Measurements from ENCODE around the gene GPS1. TPM values are rescaled to one million over a fixed set of nuclear protein-coding genes. Genes with fewer than 3 reads are reported as not detected.

GPS1 gene
- total and polyA plus RNA-seq, 2 experiments from 2014 or later, result 136 to 242 TPM

DNA sequence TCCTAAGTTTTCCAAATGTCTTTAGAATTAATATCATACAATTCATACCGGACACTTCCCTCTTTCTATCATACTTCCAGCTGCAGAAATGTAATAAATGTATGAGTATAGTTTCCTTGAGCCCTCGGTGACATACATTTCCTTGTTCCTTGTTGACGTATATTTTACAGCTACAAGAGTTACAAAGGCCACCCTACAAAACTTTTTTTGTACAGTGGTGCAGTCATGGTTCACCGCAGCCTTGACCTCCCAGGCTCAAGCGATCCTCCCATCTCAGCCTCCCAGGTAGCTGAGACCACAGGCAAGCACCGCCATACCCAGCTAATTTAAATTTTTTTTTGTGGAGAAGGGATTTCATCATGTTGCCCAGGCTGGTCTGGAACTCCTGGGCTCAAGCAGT lies 21.1 kb downstream of the GPS1 start:
- Histone ChIP-seq H3F3A (replicated peaks; ENCODE audit: low read depth) (peaks cover 11% of the 10 kb centered on the region), H3K36me3 (ENCODE audit: insufficient read depth) (no peaks in the 10 kb centered on the region), H4K20me1 (replicated peaks; ENCODE audit: insufficient read depth) (peaks cover 3% of the 10 kb centered on the region; the same call in 1 of the 2 replicates), H3K27ac (ENCODE audit: low read depth) (no peak overlapping the region), H3K4me3 (no peak overlapping the region), H3K79me2 (replicated peaks; ENCODE audit: insufficient read depth) (no peaks in the 10 kb centered on the region), H3K9me2 (ENCODE audit: insufficient read depth) (no peaks in the 10 kb centered on the region), H2AFZ (no peak overlapping the region), H3K4me1 (ENCODE audit: insufficient read depth) (no peaks in the 10 kb centered on the region), H3K27me3 (ENCODE audit: insufficient read depth) (no peaks in the 10 kb centered on the region; the same call in 1 of the 2 replicates), H3K4me2 (no peak overlapping the region)
- Mint-ChIP-seq H3K4me1 (no peaks in the 10 kb centered on the region), H3K9me3 (no peaks in the 10 kb centered on the region; the same call in 1 of the 3 replicates), H3K4me3 (no peak overlapping the region), H3K36me3 (ENCODE audit: low read depth) (peaks cover 2% of the 10 kb centered on the region; the same call in 1 of the 3 replicates), H3K27ac (no peak overlapping the region), H3K27me3 (ENCODE audit: insufficient read depth, low read depth, poor library complexity) (peaks cover 18% of the 10 kb centered on the region)
- DNase-seq (ENCODE audit: low spot score) (no peak), ATAC-seq (no peak)
- no peak for TF ChIP-seq EZH2 (IDR thresholded peaks at IDR 0.05; ENCODE audit: low read depth, unreplicated experiment)
- TF ChIP-seq EZH2phosphoT487 (IDR thresholded peaks at IDR 0.05; ENCODE audit: unreplicated experiment), result no peak
- TF ChIP-seq, protein P1, sequence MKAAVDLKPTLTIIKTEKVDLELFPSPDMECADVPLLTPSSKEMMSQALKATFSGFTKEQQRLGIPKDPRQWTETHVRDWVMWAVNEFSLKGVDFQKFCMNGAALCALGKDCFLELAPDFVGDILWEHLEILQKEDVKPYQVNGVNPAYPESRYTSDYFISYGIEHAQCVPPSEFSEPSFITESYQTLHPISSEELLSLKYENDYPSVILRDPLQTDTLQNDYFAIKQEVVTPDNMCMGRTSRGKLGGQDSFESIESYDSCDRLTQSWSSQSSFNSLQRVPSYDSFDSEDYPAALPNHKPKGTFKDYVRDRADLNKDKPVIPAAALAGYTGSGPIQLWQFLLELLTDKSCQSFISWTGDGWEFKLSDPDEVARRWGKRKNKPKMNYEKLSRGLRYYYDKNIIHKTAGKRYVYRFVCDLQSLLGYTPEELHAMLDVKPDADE (IDR thresholded peaks at IDR 0.05), result no peak

DNA sequence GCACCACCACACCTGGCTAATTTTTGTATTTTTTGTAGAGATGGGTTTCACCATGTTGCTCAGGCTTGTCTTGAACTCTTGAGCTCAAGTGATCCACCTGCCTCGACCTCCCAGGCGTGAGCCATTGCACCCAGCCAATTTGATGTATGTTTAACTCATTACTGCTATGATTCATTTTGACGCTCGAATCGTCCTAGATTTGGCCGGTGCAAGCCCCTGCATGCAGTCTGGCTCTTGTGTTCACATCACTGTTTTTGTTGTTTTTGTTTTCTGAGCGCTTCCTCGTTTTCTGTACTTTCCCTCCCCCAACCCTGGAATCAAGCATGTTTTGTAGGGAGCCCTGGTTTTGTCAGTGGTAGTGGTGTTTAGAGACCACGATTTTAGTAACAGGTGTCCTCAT lies 21.7 kb downstream of the GPS1 start:
- no peaks in the 10 kb centered on the region; the same call in 1 of the 3 replicates for H3K9me3 Mint-ChIP-seq
- Histone ChIP-seq H3K27ac (ENCODE audit: low read depth) (no peak overlapping the region), H3K27me3 (ENCODE audit: insufficient read depth) (no peaks in the 10 kb centered on the region; the same call in 1 of the 2 replicates), H3F3A (replicated peaks; ENCODE audit: low read depth) (peaks cover 17% of the 10 kb centered on the region), H3K4me2 (no peak overlapping the region), H3K4me1 (ENCODE audit: insufficient read depth) (no peaks in the 10 kb centered on the region), H3K79me2 (replicated peaks; ENCODE audit: insufficient read depth) (no peaks in the 10 kb centered on the region), H3K9me2 (ENCODE audit: insufficient read depth) (no peaks in the 10 kb centered on the region), H3K36me3 (ENCODE audit: insufficient read depth) (peaks cover 4% of the 10 kb centered on the region; the same call in 1 of the 2 replicates), H4K20me1 (replicated peaks; ENCODE audit: insufficient read depth) (peaks cover 3% of the 10 kb centered on the region; the same call in 1 of the 2 replicates), H3K4me3 (no peak overlapping the region), H2AFZ (no peak overlapping the region)
- no peak for DNase-seq (ENCODE audit: low spot score)
- no peak overlapping the region for H3K27ac Mint-ChIP-seq
- ATAC-seq, result no peak
- no peak overlapping the region for H3K4me3 Mint-ChIP-seq
- peaks cover 3% of the 10 kb centered on the region for H3K4me1 Mint-ChIP-seq
- TF ChIP-seq POLR2AphosphoS5 (IDR thresholded peaks at IDR 0.05; ENCODE audit: low read depth) (no peak), STAT1 (IDR thresholded peaks at IDR 0.05; ENCODE audit: unreplicated experiment) (no peak), EZH2 (IDR thresholded peaks at IDR 0.05; ENCODE audit: low read depth, unreplicated experiment) (no peak), JUNB (IDR thresholded peaks at IDR 0.05; ENCODE audit: unreplicated experiment) (no peak), ZNF114 (CRISPR knock-in tag; IDR thresholded peaks at IDR 0.05) (no peak), CREB1 (CRISPR knock-in tag; IDR thresholded peaks at IDR 0.05; ENCODE audit: low read depth) (no peak), EZH2phosphoT487 (IDR thresholded peaks at IDR 0.05; ENCODE audit: unreplicated experiment) (no peak)
- TF ChIP-seq, protein P2, sequence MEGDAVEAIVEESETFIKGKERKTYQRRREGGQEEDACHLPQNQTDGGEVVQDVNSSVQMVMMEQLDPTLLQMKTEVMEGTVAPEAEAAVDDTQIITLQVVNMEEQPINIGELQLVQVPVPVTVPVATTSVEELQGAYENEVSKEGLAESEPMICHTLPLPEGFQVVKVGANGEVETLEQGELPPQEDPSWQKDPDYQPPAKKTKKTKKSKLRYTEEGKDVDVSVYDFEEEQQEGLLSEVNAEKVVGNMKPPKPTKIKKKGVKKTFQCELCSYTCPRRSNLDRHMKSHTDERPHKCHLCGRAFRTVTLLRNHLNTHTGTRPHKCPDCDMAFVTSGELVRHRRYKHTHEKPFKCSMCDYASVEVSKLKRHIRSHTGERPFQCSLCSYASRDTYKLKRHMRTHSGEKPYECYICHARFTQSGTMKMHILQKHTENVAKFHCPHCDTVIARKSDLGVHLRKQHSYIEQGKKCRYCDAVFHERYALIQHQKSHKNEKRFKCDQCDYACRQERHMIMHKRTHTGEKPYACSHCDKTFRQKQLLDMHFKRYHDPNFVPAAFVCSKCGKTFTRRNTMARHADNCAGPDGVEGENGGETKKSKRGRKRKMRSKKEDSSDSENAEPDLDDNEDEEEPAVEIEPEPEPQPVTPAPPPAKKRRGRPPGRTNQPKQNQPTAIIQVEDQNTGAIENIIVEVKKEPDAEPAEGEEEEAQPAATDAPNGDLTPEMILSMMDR (conservative IDR thresholded peaks at IDR 0.05; ENCODE audit: low read depth in 2 of 2), result no peak
- peaks cover 7% of the 10 kb centered on the region for H3K36me3 Mint-ChIP-seq (ENCODE audit: low read depth)
- H3K27me3 Mint-ChIP-seq (ENCODE audit: insufficient read depth, low read depth, poor library complexity), result peaks cover 20% of the 10 kb centered on the region
